ENCODE results near the gene MAGOH.

The MAGOH gene

DNA sequence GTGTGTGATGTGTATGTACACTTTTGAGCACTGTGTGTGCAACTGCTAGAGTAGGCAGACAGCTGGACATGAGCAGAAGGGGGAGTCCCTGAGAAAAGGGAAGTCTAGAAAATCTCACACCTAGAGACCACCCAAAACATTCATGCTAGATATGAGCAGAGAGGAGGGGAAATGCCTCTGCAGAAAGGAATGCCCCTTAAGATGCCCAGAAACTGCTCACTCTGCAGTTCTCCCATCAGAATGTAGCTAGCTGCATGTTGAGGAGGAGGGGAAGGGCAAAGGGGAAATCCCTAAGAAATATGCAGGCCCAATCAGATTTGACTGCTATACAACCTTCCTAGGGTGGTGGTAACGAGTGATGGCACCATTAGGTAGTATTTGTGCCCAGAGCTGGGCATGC lies 31.8 kb upstream of the MAGOH start:
- no peak for DNase-seq

DNA sequence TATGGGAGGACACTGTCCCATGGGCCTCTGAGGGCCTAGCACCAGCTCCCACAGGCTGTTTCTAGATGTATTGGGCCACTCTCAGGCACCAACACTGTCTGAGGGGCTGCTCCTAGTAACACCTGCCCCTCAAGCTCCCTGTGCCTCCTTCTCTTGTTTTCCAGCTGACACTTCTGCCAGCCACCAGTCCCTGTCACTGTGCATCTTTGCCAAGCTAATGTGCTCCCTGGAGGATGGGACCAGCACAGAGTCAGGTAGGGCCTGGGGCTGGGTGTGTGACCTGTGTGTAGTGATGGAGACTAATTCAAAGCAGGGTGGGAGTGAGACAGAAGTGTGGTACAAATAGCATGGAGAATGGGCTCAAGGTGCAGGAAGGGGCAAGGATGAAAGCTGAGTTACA lies 29.4 kb upstream of the MAGOH start:
- no peak for DNase-seq

DNA sequence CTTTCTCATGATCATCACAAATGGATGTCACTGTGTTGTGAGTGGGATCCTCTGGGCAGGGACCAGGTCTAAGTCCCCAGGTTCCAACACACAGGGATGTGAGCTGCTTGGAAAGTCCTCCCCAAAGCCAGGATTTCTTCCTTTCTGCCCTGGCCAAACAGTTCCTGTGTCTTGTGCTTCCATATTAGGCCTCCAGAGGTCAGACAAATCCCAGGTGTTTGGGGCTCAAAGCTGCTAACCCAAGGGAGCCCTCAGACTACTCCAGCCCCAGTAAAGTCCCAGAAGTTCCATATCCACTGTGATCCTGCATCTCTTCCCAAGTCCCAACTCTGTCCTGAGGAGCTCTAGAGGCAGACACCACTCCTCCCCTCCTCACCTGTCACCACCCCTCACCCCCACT lies 27.7 kb upstream of the MAGOH start:
- DNase-seq, result peak in 1 of 2 experiments; percentile 15

DNA sequence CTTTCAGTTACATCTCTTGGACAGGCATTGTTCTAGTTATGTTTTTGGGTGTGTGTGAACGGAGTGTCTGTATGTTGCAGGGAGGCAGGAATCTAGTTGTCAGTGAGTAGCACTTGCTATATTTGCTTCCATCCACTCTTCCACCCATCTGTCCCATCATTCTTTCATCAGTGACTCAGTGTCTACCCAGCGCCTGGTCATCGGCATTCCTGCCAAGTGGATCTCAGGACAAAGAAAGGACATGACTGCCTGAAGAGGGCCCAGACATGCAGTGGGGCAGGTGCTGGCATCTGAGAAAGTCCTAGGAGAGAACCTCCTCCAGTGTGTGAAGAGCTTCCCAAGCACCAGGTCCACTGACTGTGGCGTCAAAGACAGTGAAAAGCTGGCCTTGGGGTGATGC lies 27.3 kb upstream of the MAGOH start:
- DNase-seq, result peak in 1 of 2 experiments; percentile 3

DNA sequence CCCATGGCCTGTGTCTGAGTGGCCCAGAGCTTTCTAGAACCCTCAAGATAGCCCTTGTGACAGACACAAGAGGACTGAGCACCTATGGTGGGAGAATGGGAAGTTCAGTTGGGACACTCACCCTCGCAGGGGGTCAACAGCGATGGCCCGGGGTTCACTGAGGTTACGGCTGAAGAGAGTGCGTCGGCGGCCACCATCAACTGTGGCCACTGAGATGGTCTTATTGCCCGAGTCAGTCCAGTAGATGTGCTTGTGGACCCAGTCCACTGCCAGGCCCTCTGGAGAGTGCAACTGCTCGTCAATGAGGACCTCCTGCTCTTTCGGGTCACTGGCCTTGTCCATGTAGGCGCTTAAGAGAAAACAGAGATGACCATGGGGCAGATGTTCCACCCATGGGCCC lies 25.7 kb upstream of the MAGOH start:
- peak in 1 of 2 experiments; percentile 1 for DNase-seq

DNA sequence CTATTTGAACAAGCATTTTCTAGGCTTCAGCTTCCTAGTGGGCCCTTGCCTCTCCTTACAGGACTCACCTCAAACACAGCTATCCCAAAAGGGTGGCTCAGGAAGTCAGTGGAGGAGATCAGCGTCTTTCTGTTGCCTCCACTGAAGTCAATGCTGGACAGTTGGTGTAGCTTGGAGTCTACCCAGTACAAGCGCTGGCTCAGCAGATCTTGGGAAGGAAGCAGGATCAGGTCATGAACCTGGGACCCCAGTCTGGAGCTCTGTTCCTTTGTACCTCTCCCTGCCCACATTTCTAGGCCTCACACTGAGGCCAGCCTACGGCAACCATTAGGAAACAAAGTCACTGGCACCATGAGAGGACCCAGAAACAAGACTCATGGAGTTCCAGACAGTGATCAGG lies 23.7 kb upstream of the MAGOH start:
- DNase-seq, result no peak

DNA sequence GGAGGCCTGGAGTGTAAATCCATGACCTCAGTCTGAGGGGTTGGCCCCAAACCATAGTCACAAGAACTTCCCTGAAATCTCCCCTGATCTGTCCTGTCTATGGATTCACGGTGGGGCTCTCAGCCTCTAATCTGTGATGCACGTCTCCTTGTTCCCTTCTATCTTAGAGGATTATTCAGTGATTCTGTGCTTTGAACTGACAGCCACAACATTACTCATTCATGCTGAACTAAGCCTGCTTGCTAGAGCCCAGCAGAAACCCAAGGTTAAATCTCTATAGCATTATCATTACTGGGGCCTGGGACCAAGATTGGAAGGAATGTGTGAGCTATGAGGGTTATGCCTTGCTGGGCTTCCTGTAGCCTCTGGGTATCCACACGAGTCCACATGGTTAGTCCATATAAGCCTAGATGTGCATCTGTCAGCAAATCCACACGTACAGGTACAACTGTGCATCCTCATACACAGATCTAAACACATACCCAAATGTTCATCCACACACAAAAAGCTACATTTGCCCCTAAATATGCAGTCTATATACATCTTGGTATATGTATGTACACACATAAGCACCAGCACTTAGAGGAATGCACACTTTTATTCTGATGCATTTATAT lies 22.4 kb upstream of the MAGOH start:
- DNase-seq, result peak in 1 of 2 experiments; percentile 4

DNA sequence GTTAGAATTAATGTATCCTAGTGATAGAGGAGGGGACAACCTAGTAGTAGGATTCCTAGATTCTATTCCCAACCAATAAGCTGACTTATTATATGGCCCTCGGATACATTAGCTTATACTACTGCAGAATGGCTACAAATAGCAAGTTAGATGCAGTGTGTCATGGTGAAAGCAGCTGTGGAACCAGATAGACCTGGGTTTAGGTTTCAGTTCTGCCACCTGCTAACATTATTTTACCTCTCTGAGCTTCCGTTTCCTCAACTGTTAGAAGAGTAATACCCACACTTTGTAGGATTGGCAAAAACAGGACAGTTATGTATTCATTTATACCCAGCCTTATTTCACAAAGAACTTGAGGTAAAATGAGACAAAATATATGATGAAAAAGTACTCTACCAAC lies 21.6 kb upstream of the MAGOH start:
- no peak for DNase-seq

DNA sequence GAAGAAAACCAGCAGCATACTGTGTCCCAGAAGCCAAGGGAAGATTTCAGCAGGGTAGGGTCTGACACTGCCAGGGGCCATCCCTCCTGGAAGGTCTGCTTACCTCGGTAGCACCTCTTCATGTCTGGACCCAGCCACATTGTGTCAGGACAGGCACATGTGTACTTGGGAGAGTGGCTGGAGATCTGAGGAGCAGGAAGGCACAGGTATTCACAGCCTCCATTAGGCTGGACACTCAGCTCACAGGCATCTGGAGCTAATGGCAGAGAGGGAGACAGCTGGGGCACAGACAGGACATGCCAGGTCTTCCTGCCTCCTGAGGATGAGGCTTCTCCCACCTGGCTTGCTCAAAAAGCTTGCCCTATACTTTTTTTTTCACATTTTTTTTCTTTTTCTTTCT lies 19.9 kb upstream of the MAGOH start:
- DNase-seq, result no peak

DNA sequence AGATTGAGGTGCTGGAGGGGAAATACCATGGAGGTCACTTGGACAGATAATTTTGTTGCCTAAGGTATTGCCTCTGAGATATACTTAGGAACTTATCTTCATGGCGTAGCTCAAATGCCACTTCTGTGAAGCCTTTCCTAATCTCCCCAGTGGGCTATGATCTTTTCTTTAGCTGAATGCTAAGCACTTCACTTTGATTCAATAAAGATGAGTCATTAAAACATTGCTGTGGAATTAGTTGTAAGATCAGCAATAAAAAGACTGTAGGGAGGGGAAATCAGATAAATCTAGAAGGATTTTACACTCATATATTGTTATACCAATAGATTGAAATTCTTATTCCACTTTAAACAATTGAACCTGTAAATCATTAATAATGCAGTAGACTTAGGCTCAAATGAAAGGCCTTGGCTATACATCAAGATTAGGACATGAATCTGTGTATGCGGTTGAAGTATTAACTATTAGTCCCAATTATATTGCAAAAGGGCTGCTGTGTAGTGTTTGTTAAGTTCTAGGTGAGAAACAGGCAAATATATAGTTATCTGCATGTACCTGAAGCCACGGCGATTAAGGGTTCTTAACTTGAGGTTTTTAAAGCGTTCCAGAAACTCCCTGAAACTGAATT lies 19.2 kb upstream of the MAGOH start:
- no peak for DNase-seq

DNA sequence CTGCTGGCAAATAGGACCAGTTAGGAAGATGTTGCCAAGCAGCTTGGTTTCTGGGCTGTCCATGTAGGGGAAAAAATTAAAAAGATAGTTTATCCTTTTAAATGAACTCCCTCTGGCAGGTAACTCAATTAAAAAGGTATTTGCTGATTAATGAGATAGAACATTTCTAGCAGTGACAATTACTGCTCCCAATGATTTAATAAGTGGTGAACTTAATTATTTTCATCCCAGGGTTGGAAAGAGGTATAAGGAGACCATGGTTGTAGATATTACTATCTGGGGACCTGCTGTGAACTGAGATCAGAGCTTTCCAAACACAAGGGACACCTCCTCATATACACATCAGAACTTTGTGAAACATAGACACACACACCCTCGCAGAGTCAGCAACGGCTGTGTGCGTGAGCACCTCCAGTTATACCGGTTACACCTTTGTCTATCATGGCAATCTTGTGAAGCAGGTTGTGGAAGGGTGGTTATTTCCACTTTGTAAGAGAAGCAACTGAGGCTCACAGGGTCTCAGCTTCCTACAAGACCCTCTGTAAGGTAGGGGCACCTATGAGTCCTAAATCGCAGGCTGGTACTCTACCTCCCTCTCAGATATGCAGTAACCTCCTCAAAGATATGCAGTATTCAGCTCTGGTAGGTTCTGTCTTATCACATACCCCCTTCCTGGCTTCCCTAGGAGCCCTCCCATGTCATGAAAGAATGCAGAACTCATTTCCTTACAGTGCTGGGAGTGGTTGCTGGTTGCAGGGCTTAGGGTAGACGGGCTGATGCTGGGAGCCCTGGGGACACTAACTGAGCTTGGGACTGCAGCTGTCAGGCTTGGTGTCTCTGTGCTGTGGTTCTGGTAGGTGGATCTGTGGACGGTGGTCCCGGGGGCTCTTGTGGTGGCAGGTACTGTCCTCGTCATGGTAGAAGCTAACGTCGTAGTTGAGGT lies 18.5 kb upstream of the MAGOH start:
- DNase-seq, result no peak

DNA sequence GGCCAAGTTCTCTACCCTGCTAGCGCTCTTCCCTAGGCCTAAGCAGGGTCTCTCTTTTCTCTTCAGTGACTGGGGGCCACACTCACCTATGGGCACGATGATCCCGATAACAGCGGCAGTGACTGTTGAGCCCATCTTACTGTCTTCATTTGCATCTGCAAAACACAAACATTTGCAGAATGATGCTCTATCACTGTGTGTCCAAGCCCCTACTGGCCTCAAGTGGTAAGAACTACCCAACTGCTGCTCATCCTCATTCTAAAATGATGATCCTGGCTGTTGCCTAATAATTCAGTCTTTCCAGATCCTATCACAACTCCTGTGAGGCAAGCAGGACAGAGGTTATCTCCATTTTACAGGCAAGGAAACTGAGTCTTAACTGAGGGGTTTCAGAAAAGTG lies 16.7 kb upstream of the MAGOH start:
- no peak for DNase-seq

DNA sequence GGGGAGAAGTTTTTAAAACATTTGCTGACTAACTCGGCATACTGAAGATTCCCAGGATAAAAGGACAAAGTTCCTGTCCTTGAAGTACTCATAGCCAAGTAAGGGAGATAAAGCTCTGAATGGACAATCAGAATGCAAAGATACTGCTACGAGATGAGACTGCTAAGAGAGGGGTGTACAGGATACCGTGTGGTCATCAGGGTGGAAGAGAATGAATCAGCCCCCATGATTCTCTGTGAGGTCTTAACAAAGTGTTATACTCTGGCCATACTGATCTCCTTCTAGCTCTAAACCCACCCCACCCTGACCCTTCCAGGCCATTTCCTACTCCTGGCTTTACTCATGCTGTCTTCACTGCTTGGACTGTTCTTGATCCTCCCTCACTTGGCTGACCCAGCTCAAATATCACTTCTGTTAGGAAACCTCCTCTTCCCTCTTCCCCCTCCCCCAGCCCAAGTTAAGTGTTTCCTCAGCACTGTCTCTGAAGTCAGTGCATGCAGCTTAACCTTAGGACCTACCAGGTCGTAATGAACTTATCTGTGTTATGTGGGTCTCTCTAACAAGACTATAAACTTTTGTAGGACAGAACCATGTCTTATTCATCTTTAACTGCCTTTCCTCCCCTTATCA lies 15.8 kb upstream of the MAGOH start:
- DNase-seq, result no peak

DNA sequence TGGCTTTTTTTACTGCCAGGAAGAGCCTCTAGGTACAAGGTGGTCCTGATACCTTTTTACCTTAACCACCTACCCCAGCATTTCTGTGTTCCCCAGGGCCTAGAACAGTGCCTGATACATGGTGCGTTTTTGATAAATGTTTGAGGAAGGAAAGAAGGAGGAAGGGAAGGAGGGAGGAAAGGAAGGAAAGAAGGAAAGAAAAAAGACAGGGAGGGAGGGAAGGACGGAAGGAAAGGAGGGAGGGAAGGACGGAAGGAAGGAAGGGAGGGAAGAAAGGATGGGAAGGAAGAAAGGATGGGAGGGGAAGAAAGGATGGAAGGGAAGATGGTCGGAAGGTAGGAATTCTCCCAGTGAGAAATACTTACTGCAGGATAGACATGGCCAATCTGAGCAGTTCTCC lies 12.0 kb upstream of the MAGOH start:
- no peak for DNase-seq

DNA sequence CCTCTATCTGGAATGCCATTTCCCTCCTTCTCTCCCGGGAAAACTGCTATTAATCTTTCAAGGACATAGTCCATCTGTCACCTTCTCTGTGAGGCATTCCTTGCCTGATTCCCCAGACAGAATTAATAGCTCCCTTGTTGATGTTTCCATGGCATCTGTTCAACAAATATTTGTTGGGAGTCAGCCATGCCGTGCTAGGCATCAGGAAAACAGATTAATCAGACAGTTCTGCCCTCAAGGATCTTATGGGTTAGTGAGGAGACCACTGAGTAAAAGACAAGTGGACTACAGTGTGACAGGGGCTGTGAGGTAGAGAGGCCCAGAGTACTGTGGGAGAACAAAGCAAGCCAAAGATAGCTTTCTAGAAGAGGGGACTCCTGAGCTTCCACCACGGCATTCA lies 11.4 kb upstream of the MAGOH start:
- DNase-seq, result no peak

DNA sequence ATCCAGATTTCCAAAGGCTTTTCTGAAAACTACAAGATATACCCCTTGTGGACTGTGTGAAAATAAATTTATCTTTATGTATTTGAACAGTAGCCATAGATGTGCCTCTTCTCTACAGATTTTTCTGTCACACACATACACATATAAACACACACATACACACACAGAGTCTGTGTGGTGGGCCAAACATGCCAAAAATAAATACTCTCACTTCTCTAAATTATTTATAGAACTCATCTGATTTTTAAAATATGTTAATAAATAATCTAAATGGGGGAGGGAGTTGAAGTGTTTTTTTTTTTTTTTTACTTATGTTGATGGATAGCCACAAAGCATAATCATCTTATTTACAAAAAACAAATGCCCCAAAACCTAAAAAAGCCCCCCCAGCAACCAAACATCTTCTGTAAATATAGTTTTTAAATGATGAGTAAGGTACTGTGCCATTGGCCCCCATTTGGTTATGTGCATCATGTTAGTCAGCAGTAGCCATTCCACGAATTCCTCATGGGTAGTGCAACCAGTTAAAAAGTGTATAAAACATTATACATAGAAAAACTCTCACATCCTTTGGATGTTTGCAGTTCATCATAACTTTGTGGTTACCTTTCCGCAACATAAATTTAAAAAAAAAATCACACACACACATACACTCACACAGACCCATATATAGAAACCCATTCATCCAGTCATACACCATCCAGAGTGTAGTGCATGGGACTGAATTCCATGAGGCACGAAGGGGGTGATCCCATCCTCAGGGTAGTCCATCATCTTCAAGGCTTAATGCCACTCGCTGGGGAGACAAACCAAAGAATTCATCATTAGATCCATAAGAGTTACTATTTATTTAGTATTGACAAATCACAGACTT lies 8.2 kb upstream of the MAGOH start:
- no peak for DNase-seq

DNA sequence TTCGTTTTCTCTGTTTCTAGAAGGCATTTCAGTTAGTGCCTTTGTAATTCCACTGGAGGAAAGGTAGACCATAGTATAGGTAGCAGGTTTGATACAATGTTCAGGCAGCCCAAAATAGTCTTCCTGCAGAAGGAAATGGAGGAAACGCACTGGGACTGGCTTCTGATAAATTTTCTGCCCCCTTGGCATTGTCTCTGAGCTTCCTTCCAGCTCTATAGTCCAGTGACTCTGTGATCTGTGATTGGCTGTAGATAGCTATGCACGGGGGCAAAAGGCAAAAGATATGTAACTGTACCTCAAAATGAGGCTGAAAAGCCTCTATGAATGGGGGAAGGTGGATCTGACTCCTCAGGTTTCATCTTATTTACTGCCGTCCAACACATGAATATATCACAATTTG lies 5.8 kb upstream of the MAGOH start:
- DNase-seq, result no peak

DNA sequence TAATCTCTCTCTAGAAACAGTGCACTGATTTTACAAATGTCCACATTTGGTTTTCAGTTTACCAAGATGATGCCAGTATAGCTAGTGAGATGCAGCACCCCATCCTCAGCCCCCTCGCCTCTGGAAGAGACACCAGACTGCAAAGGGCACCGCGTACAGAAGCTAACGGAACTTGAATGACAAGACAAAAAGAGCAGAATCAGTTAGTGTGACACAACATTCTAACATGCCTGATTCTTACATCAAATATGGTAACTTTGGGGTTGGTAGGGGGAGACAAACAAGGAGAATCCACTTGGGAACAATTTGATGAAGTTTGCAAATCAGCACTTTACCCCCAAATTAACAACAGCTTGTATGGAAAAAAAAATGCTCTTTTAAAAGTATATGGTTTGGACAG lies 4.1 kb upstream of the MAGOH start:
- DNase-seq, result no peak

DNA sequence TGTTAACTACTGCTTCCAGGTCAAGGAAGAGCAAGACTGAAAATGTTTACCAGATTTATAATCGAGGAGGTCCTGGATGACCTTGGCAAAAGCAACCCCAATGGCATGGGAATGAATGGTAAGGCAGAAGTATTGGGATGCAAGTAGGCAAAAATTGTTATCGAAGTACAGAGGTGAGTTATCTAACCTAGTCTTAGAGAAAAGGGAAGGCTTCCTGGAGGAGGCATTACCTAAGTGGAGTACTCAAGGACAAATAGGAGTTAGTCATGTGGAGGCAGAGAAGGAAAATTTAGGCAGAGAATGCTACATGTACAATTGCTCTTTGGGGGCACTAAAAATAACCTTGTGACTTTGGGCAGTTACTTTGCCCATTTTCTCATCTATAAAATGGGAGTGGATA lies 3.5 kb upstream of the MAGOH start:
- no peak for DNase-seq

DNA sequence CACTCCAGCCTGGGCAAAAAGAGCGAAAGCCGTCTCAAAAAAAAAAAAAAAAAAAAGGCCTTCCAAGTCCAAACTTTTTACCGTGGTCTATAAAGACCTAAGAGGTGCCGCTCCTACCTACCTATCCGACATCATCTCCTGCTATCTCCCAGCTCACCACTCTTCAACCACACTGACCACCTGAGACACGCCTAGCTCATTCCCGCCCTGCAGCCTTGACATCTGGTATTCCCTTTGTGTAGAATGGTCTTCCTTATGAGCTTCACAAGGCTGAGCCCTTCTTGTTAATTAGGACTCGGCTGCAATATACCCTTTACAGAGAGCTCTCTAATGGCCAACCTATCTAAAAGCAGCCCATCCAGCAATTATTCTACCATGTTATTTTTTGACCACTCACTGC lies 680 bp downstream of the MAGOH start:
- DNase-seq, result no peak

DNA sequence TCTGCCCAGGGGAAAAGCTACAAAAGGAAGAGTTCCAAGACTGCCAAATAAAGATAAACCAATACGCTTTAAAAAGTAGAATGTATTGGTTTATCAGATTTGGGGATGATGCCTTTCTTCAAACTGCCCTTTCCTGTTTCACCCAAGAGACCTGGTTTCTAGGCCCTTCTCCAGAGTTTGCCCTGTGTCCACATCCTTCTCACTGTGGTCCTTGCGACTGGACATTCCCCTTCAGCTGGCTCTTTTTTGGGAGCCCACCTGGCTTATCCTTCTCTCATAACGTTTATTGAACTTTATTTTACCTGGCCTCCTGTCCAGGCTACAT lies 17.4 kb downstream of the MAGOH start:
- no peak for DNase-seq

DNA sequence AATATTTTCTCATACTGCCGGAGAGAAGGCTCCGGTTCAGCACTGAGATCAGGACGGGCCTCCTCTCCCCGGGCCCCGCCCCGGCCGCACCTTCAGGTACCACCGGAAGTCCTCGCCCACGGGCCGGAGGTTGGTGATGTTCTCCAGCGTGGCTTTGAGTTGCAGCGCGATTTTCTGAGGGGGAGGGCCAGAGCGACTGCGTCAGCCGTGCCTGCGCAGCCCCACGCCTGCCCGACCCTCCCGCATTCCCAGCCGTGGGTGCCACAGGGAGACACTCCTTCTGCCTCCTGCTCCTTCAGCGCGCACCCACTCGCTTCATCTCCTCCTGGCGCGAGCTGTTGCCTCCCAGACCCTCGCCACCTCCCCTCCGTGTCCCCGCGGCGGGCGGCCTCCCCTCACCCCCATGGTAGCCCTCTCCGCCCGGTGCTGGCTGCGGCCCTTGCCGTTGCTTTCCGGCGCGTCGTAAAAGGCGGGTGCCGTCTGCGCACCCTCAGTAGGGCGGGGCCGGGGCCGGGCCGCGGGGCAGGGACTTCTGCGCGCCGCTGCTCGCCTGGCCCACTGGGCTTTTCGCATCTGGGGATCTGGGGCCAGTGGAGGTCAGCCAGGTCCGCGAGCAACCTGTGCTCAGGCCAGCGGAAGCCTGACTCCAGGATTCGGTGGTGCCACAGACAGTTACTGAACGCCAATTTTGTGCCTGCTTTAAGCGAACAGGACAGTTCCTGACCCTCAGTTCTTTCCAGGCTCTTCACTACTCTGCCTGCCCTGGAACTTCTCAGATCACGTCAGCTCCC lies 18.0 kb downstream of the MAGOH start, which contains the start of gene CZIB:
Gene CZIB (minus strand): TSS at position 464 of the 791 bp plus-strand sequence. CDS start 59 bp downstream, at position 405.
- peak; percentile 96 to 97 for DNase-seq
